AG04449 (cell line): ENCODE results near the gene KDM1B.
A peak's percentile ranks its signal among the peaks of the same experiment; 100 is the strongest.

Source experiments
- CTCF ChIA-PET: fragments of 350-600 bp; formaldehyde crosslinking; extraction: SDS; loops from one replicate; lab custom pipeline; 2021; ENCODE audit warnings: antibody characterized with exemption; lab: Yijun Ruan, JAX
- POLR2A ChIA-PET: fragments of 400-600, 350-600 bp; formaldehyde crosslinking; extraction: SDS; loops from one replicate; lab custom pipeline; 2020; ENCODE audit warnings: antibody characterized with exemption, inconsistent platforms; lab: Yijun Ruan, JAX
- DNase-seq: peaks from one replicate; pipeline ENCODE4 v3.0.0-alpha.2; 2010; ENCODE audit warnings: low read depth, low spot score
- H3K4me3 ChIP-seq: 2 replicates; pipeline ENCODE4 v1.5.1; 2011; ENCODE audit warnings: low read depth, mild to moderate bottlenecking, control low read depth, low read length
- TF ChIP-seq, protein P1 (sequence below): IDR thresholded peaks from one replicate; pipeline ENCODE4 v1.5.1; 2011; ENCODE audit warnings: mild to moderate bottlenecking, moderate library complexity, low read length, control low read depth, inconsistent platforms; ENCODE audit not compliant: insufficient read depth; ENCODE audit errors: missing control alignments

KDM1B gene

DNA sequence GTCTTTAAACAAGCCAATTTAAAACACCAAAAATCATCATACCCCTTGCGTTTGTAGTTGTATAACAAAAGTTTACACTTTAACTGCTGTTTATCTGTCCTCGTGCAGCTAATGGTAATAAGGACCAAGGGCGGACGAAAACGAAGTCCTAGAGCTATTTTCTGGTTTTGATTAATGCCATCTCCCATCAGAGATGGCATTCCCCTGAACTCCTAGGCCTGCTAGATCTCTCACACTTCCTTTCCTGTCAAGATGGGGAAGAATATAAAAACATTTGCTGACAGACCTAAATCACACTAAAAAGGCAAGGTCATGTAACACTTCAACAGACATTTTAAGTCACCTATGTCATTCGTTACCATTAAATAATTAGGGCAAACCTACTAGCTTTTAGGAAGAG lies 99.6 kb downstream of the KDM1B start:
- ChIA-PET POLR2A (interaction anchor here (1.2 kb wide), 1 partner anchor 9 kb away, joined by 4 read pairs; the partner anchor contains the start of gene DEK), CTCF (interaction anchor here (1.8 kb wide), 1 partner anchor 249 kb away, joined by 4 read pairs; no protein-coding TSS in a partner anchor)
- TF ChIP-seq, protein P1, sequence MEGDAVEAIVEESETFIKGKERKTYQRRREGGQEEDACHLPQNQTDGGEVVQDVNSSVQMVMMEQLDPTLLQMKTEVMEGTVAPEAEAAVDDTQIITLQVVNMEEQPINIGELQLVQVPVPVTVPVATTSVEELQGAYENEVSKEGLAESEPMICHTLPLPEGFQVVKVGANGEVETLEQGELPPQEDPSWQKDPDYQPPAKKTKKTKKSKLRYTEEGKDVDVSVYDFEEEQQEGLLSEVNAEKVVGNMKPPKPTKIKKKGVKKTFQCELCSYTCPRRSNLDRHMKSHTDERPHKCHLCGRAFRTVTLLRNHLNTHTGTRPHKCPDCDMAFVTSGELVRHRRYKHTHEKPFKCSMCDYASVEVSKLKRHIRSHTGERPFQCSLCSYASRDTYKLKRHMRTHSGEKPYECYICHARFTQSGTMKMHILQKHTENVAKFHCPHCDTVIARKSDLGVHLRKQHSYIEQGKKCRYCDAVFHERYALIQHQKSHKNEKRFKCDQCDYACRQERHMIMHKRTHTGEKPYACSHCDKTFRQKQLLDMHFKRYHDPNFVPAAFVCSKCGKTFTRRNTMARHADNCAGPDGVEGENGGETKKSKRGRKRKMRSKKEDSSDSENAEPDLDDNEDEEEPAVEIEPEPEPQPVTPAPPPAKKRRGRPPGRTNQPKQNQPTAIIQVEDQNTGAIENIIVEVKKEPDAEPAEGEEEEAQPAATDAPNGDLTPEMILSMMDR: no peak
- DNase-seq: no peak
- no peak overlapping the region for H3K4me3 ChIP-seq

DNA sequence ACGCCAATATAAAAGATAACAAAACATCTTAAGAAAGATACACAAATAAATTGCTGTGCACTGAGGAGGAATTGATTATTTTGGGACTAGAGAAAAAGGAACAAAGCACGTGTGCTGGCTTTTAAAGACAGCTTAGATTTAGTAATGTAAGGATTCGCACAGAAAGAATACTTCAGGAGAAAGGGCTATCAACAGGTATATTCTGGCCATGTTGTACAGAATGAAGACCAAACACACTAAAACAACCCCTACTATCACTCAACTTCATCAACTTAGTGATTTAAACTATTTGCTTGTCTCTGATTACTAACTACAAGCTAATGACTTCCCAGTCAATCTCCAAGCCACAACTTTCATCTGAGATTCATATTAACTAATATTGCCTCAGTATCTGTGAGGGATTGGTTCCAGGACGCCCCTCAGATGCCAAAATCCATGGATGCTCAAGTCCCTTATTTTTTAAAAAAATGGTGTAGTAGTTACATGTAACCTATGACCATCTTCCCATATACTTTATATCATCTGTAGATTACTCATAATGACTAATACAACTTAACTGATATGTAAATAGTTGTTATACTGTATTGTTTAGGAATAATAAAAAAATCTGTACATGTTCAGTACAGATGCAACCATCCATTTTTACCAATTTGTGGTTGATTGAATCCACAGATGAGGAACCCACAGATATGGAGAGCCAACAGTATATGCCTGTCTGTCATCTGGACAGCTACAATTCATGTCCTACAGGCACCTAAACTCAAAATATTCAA lies 104.6 kb downstream of the KDM1B start:
- POLR2A ChIA-PET: no interaction called here
- H3K4me3 ChIP-seq: no peak overlapping the region
- CTCF ChIA-PET: interaction anchor here (2.5 kb wide), 1 partner anchor 244 kb away, joined by 6 read pairs; no protein-coding TSS in a partner anchor
- no peak for DNase-seq
- TF ChIP-seq, protein P1: no peak

- ChIA-PET CTCF (interaction anchor here (2.5 kb wide), 1 partner anchor 243 kb away, joined by 6 read pairs; no protein-coding TSS in a partner anchor), POLR2A (interaction anchor here (0.7 kb wide), 1 partner anchor 289 kb away, joined by 3 read pairs; no protein-coding TSS in a partner anchor)
- H3K4me3 ChIP-seq: no peak overlapping the region; the same call in 1 of the 2 replicates
- TF ChIP-seq, protein P1: no peak
- no peak for DNase-seq
Measured at GRCh38 chr6:18260448-18261106, 105.4 kb downstream of the KDM1B start.

GRCh38 chr6:18261877-18262276 lies 106.7 kb downstream of the KDM1B start:
- TF ChIP-seq, protein P1: no peak
- DNase-seq: no peak
- peak overlapping the region; percentile 18; the same call in 1 of the 2 replicates for H3K4me3 ChIP-seq
- ChIA-PET POLR2A (no interaction called here), CTCF (interaction anchor here (0.7 to 0.9 kb wide), 3 partner anchors 13 to 242 kb away, joined by 3 read pairs; no protein-coding TSS in a partner anchor)

- no peak for DNase-seq
- ChIA-PET POLR2A (no interaction called here), CTCF (interaction anchor here (0.8 to 1.1 kb wide), 4 partner anchors 43 to 266 kb away, joined by 3 to 4 read pairs (median 3); no protein-coding TSS in a partner anchor)
Measured at GRCh38 chr6:18262702-18263417, 107.6 kb downstream of the KDM1B start.

More at GRCh38 chr6:18262702-18263417, 107.6 kb downstream of the KDM1B start:
- TF ChIP-seq, protein P1: no peak
- peak overlapping the region; percentile 93 for H3K4me3 ChIP-seq
